Vagina (tissue), 2 donors: Measurements from ENCODE around the gene LEFTY1. TPM values are rescaled to one million over a fixed set of nuclear protein-coding genes. Genes with fewer than 3 reads are reported as not detected.

Source experiments
- DNase-seq, 2 donors: peaks; one replicate each; pipeline ENCODE4 v3.0.0-alpha.2; 2017; ENCODE audit errors: extremely low spot score in 2 of 2
- H3K27ac ChIP-seq: fragments of 200-600 bp; sonication (generic); one replicate; pipeline ENCODE4 v1.5.1; 2019
- H3K27me3 ChIP-seq: fragments of 200-600 bp; sonication (generic); one replicate; pipeline ENCODE4 v1.5.1; 2019
- H3K36me3 ChIP-seq, 2 donors: fragments of 200-600 bp; sonication (generic); one replicate each; pipeline ENCODE4 v1.5.1; 2017 to 2019
- H3K4me1 ChIP-seq: fragments of 200-600 bp; sonication (generic); one replicate; pipeline ENCODE4 v1.5.1; 2019
- H3K4me3 ChIP-seq, 2 donors: fragments of 200-600 bp; sonication (generic); 1 replicate in 1 of 2; 2 replicates in 1 of 2; pipeline ENCODE4 v1.5.1; 2016 to 2019
- H3K9me3 ChIP-seq: fragments of 200-600 bp; sonication (generic); one replicate; pipeline ENCODE4 v1.5.1; 2019
- POLR2A ChIP-seq, 2 donors: fragments of 450-650 bp; IDR thresholded peaks; one replicate each; pipeline ENCODE4 v1.6.1; 2017; ENCODE audit warnings: antibody characterized with exemption in 2 of 2, mild to moderate bottlenecking in 2 of 2, moderate library complexity in 2 of 2
- POLR2AphosphoS5 ChIP-seq, 2 donors: sonication (generic); formaldehyde crosslinking; IDR thresholded peaks; one replicate each; pipeline ENCODE4 v1.9.0; 2017; ENCODE audit warnings: antibody characterized with exemption in 2 of 2, mild to moderate bottlenecking in 2 of 2, low read depth in 1 of 2; ENCODE audit not compliant: insufficient read depth in 1 of 2
- intact Hi-C: fragments of 100-400 bp; cut with DNase I; formaldehyde crosslinking; loops from one replicate; pipeline ENCODE4 v1.15.1; 2023
- total RNA-seq: library from RNA; depleted of rRNA; stranded (reverse); fragments of >200 nt; gene quantifications from one replicate; pipeline ENCODE4 v1.2.3, GENCODE V29; 2016
- TF ChIP-seq, protein P1 (sequence below), 3 experiments: fragments of 450-650 bp in 2 of 3; fragments of 200-600 bp in 1 of 3; sonication (generic) in 1 of 3; IDR thresholded peaks; one replicate each; pipeline ENCODE4 v1.5.1; 2017 to 2019; ENCODE audit warnings: antibody characterized with exemption in 3 of 3, mild to moderate bottlenecking in 2 of 3, moderate library complexity in 2 of 3

Gene LEFTY1
- total RNA-seq, 1 donor from 2014 or later: not detected

DNA sequence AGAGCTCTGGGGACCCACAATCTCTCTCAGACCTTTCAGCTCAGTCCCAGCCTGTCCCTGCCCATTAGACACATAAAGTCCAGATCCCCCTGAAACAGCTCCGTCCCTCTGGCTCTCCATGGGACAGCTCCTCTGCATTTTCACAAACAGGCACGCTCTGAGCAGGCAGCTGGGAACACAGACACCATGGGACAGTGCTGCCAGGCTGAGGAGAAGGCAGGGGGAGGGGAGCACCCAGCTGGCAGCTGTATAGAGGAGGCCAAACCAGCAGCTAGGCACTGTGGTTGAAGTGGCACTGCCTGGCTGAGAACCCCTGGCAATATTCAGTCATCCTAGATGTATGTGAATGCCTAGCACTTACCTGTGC, 8.7 kb downstream of the LEFTY1 start:
- Histone ChIP-seq H3K36me3 (no peaks in the 10 kb centered on the region), H3K9me3 (no peaks in the 10 kb centered on the region), H3K27ac (peak overlapping the region; percentile 92), H3K27me3 (no peaks in the 10 kb centered on the region), H3K4me1 (peaks cover 59% of the 10 kb centered on the region), H3K4me3 (peak overlapping the region in 1 of 2 donors; percentile 94)
- intact Hi-C loops: loop anchor here (10.0 kb wide), 1 partner anchor 105 kb away; the partner anchor contains the start of gene SRP9
- TF ChIP-seq POLR2AphosphoS5 (IDR thresholded peaks at IDR 0.05; ENCODE audit: insufficient read depth in 1 of 2, low read depth in 1 of 2): no peak
- no peak for TF ChIP-seq POLR2A (IDR thresholded peaks at IDR 0.05)
- TF ChIP-seq, protein P1, sequence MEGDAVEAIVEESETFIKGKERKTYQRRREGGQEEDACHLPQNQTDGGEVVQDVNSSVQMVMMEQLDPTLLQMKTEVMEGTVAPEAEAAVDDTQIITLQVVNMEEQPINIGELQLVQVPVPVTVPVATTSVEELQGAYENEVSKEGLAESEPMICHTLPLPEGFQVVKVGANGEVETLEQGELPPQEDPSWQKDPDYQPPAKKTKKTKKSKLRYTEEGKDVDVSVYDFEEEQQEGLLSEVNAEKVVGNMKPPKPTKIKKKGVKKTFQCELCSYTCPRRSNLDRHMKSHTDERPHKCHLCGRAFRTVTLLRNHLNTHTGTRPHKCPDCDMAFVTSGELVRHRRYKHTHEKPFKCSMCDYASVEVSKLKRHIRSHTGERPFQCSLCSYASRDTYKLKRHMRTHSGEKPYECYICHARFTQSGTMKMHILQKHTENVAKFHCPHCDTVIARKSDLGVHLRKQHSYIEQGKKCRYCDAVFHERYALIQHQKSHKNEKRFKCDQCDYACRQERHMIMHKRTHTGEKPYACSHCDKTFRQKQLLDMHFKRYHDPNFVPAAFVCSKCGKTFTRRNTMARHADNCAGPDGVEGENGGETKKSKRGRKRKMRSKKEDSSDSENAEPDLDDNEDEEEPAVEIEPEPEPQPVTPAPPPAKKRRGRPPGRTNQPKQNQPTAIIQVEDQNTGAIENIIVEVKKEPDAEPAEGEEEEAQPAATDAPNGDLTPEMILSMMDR (IDR thresholded peaks at IDR 0.05): no peak
- DNase-seq: no peak

DNA sequence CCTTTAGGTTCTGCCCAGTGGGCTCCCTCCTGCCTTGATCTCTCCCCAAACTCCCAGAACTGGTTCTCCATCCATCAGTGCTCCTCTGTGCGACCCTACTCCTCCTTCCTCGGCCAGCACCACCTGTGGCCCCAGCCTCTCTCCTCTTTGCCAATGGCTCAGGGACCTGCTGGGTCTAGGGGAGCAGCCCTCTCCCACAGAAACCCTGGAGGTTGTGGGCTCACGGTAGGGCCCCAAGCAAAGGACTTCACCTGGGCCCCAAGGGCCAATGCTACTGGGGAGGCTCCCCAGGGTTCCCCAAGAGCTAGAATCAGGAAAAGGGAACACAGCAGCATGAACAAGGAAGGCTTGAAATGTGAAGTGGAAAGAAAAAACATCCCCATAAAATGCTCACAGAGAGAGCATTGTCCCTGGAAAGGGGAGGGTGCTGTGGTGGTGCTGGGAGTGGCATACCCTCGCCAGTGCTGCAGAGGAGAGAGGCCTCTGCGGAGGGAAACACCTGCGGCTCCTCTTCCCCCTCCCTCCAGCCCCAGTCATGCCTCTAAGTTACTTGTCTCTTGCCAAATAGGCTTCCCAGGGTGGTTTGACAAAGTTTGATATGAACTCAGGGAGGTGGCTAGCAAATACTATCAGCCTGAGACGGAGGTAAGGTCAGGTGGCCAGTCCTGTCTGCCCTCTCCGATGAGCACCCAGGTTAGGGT, 9.3 kb downstream of the LEFTY1 start:
- no peak for DNase-seq
- Histone ChIP-seq H3K27me3 (no peaks in the 10 kb centered on the region), H3K9me3 (no peaks in the 10 kb centered on the region), H3K4me3 (no peak overlapping the region), H3K4me1 (peaks cover 59% of the 10 kb centered on the region), H3K36me3 (no peaks in the 10 kb centered on the region), H3K27ac (peak overlapping the region; percentile 92)
- intact Hi-C loops: loop anchor here (10.0 kb wide), 1 partner anchor 105 kb away; the partner anchor contains the start of gene SRP9
- TF ChIP-seq, protein P1 (IDR thresholded peaks at IDR 0.05): no peak
- TF ChIP-seq POLR2A (IDR thresholded peaks at IDR 0.05) (no peak), POLR2AphosphoS5 (IDR thresholded peaks at IDR 0.05; ENCODE audit: insufficient read depth in 1 of 2, low read depth in 1 of 2) (no peak)

DNA sequence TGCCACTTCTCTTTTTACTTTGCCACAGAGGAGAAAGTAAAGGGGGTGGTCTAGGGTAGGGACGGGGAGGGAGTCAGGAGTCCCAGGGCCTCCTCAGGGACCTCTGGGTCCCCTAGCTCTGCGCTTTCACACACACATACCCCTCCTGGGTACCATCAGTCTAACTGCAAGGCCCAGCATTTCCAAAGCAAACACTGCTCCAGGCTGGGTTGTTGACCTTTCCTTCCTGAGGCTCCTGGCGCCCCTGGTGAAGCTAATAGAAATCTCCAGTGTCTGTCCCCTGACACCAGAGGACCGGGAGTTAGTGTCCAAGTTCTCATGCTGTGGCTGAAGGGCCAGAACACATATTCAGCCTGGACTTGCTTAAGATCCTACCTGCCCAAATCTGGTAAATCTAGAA, 10.7 kb downstream of the LEFTY1 start:
- Histone ChIP-seq H3K27me3 (no peaks in the 10 kb centered on the region), H3K4me1 (peaks cover 51% of the 10 kb centered on the region), H3K36me3 (peaks cover 0 to 10% of the 10 kb centered on the region in 2 donors), H3K4me3 (no peak overlapping the region), H3K27ac (peak overlapping the region; percentile 16), H3K9me3 (no peaks in the 10 kb centered on the region)
- DNase-seq: no peak
- TF ChIP-seq, protein P1 (IDR thresholded peaks at IDR 0.05): no peak
- TF ChIP-seq POLR2AphosphoS5 (IDR thresholded peaks at IDR 0.05; ENCODE audit: insufficient read depth in 1 of 2, low read depth in 1 of 2): no peak
- TF ChIP-seq POLR2A (IDR thresholded peaks at IDR 0.05): no peak
- intact Hi-C loops: no loop called here

DNA sequence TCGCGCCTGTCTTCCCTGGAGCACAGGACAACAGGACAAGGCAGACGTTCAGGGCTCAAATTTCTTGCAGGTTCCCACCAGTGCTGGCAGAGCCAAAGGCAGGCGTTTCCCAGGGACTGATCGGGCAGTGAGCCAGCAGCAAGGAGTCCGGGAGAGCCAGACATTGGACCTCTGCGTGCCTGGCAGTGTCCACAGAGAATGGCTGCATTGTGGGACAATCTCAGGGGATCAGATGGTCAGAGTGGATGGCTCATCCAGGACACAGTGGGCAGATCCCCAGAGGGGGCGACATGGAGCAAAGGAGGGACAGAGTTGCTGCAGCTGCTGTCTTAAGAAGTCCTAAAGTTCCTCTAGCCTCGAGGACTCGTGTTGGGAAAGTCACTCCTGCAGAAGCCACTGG, 11.4 kb downstream of the LEFTY1 start:
- TF ChIP-seq POLR2A (IDR thresholded peaks at IDR 0.05) (no peak), POLR2AphosphoS5 (IDR thresholded peaks at IDR 0.05; ENCODE audit: insufficient read depth in 1 of 2, low read depth in 1 of 2) (no peak)
- TF ChIP-seq, protein P1 (IDR thresholded peaks at IDR 0.05): no peak
- H3K36me3 ChIP-seq: peaks cover 0 to 12% of the 10 kb centered on the region in 2 donors
- H3K27ac ChIP-seq: no peak overlapping the region
- H3K4me3 ChIP-seq: no peak overlapping the region
- no peak for DNase-seq
- H3K27me3 ChIP-seq: no peaks in the 10 kb centered on the region
- no peaks in the 10 kb centered on the region for H3K9me3 ChIP-seq
- H3K4me1 ChIP-seq: peaks cover 48% of the 10 kb centered on the region
- intact Hi-C loops: no loop called here

DNA sequence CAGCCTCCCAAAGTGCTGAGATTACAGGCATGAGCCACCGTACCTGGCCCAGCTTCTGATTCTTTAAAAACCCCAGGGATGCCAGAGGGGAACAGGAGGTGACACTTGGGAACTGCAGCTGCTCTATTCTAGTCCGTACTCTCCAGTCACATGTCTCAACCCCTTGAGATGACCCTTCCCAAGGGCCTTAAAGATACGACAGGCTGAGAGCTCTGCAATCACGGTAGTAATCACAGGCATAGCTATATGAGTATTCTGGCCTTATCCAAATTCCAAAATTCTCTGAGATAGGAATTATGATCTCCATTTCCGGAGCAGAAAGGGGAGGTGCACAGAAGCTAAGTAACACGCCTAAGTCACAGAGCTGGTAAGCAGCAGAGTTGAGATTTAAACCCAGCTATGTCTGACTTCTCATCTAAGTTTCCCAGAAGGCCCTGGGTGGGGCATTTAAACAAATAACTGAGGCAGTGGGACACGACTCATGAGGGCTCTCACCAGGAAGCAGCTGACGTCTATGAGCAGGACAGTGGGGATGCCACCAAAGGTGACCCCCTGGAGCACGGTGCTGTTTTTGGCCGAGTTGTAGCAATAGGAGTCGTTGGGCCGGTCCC, 11.9 kb downstream of the LEFTY1 start:
- Histone ChIP-seq H3K27me3 (no peaks in the 10 kb centered on the region), H3K27ac (no peak overlapping the region), H3K4me1 (peaks cover 48% of the 10 kb centered on the region), H3K36me3 (peaks cover 0 to 12% of the 10 kb centered on the region in 2 donors), H3K4me3 (no peak overlapping the region), H3K9me3 (no peaks in the 10 kb centered on the region)
- intact Hi-C loops: no loop called here
- TF ChIP-seq POLR2AphosphoS5 (IDR thresholded peaks at IDR 0.05; ENCODE audit: insufficient read depth in 1 of 2, low read depth in 1 of 2) (no peak), POLR2A (IDR thresholded peaks at IDR 0.05) (no peak)
- TF ChIP-seq, protein P1 (IDR thresholded peaks at IDR 0.05): no peak
- no peak for DNase-seq
